ENCODE results near the gene TET1.

GRCh38 chr10:68600041-68600778 lies 40.1 kb downstream of the TET1 start:
- TF ChIP-seq CTCF (conservative IDR thresholded peaks at IDR 0.05), result no peak
- no peak for TF ChIP-seq EZH2 (IDR thresholded peaks at IDR 0.05; ENCODE audit: low read depth)

Measured in PC-9 (cell line).